HG03066 (cell line): ENCODE measurements around the gene LRRN1.
A peak's percentile ranks its signal among the peaks of the same experiment; 100 is the strongest.
"Not testable (repeated sequence)": the region's sequence is repeated elsewhere in the genome, so short reads cannot be mapped to it uniquely, and the experiment has no call there.

ENCODE experiments used
- ATAC-seq: cut with Tn5 transposase; IDR thresholded peaks from one replicate; pipeline ENCODE4 v1.9.1; 2021; ENCODE audit warnings: low read depth; ENCODE audit not compliant: unreplicated experiment

Gene LRRN1

GRCh38 chr3:3806092-3806491 is 6.9 kb downstream of the LRRN1 start:
- ATAC-seq = no peak

- no peak for ATAC-seq
Observed at GRCh38 chr3:3806856-3807255, 7.6 kb downstream of the LRRN1 start.

- no peak for ATAC-seq
Observed at GRCh38 chr3:3813013-3813412, 13.8 kb downstream of the LRRN1 start.

GRCh38 chr3:3815206-3815605 is 16.0 kb downstream of the LRRN1 start:
- no peak for ATAC-seq

GRCh38 chr3:3816034-3816433 is 16.8 kb downstream of the LRRN1 start:
- ATAC-seq = no peak

GRCh38 chr3:3817865-3818264 is 18.6 kb downstream of the LRRN1 start:
- ATAC-seq = no peak

GRCh38 chr3:3821777-3822176 is 22.5 kb downstream of the LRRN1 start:
- ATAC-seq = no peak

GRCh38 chr3:3825035-3825434 is 25.8 kb downstream of the LRRN1 start:
- ATAC-seq = no peak

- ATAC-seq = no peak
Observed at GRCh38 chr3:3826521-3826920, 27.3 kb downstream of the LRRN1 start.

- ATAC-seq = no peak
Observed at GRCh38 chr3:3827111-3827510, 27.9 kb downstream of the LRRN1 start.

GRCh38 chr3:3828417-3828816 is 29.2 kb downstream of the LRRN1 start:
- ATAC-seq = not testable (repeated sequence)

- no peak for ATAC-seq
Observed at GRCh38 chr3:3836845-3837244, 37.6 kb downstream of the LRRN1 start.

GRCh38 chr3:3842356-3842755 is 43.1 kb downstream of the LRRN1 start:
- no peak for ATAC-seq

- ATAC-seq = no peak
Observed at GRCh38 chr3:3847994-3848922, 49.0 kb downstream of the LRRN1 start.

GRCh38 chr3:3848923-3849275 is 49.7 kb downstream of the LRRN1 start:
- no peak for ATAC-seq

- peak; percentile 75 for ATAC-seq
Observed at GRCh38 chr3:3851621-3852323, 52.5 kb downstream of the LRRN1 start.

GRCh38 chr3:3853544-3853943 is 54.3 kb downstream of the LRRN1 start:
- no peak for ATAC-seq

GRCh38 chr3:3855056-3855455 is 55.8 kb downstream of the LRRN1 start:
- ATAC-seq = no peak

- ATAC-seq = no peak
Observed at GRCh38 chr3:3860235-3860634, 61.0 kb downstream of the LRRN1 start.

GRCh38 chr3:3862534-3862933 is 63.3 kb downstream of the LRRN1 start:
- no peak for ATAC-seq

GRCh38 chr3:3875491-3875890 is 76.3 kb downstream of the LRRN1 start:
- ATAC-seq = no peak

- ATAC-seq = no peak
Observed at GRCh38 chr3:3881050-3881449, 81.8 kb downstream of the LRRN1 start.
